HEK293 (cell line): ENCODE data around the gene LBX2.
A peak's percentile ranks its signal among the peaks of the same experiment; 100 is the strongest.

Experiments used
- BCL11A ChIP-seq: fragments of 450-650 bp; formaldehyde crosslinking; IDR thresholded peaks from 2 replicates; pipeline ENCODE4 v1.5.1; 2016; ENCODE audit warnings: low read depth, missing biosample characterization, missing genetic modification characterization
- EGR2 ChIP-seq: fragments of 450-650 bp; formaldehyde crosslinking; IDR thresholded peaks from 2 replicates; pipeline ENCODE4 v1.5.1; 2016; ENCODE audit warnings: low read depth, missing biosample characterization, missing genetic modification characterization
- GLIS1 ChIP-seq: fragments of 450-650 bp; formaldehyde crosslinking; IDR thresholded peaks from 2 replicates; pipeline ENCODE4 v1.5.1; 2016; ENCODE audit warnings: missing biosample characterization, missing genetic modification characterization
- WT1 ChIP-seq: fragments of 450-650 bp; formaldehyde crosslinking; IDR thresholded peaks from 2 replicates; pipeline ENCODE4 v1.5.1; 2016; ENCODE audit warnings: missing biosample characterization, missing genetic modification characterization
- ZBTB1 ChIP-seq: fragments of 450-650 bp; formaldehyde crosslinking; IDR thresholded peaks from 2 replicates; pipeline ENCODE4 v1.5.1; 2016; ENCODE audit warnings: missing biosample characterization, missing genetic modification characterization
- ZBTB17 ChIP-seq: fragments of 450-650 bp; formaldehyde crosslinking; IDR thresholded peaks from 2 replicates; pipeline ENCODE4 v1.5.1; 2016; ENCODE audit warnings: missing biosample characterization, missing genetic modification characterization
- ZBTB20 ChIP-seq: fragments of 450-650 bp; formaldehyde crosslinking; IDR thresholded peaks from 2 replicates; pipeline ENCODE4 v1.5.1; 2016; ENCODE audit warnings: missing biosample characterization, missing genetic modification characterization
- ZBTB48 ChIP-seq: fragments of 450-650 bp; formaldehyde crosslinking; IDR thresholded peaks from 2 replicates; pipeline ENCODE4 v1.5.1; 2016; ENCODE audit warnings: missing biosample characterization, missing genetic modification characterization
- ZNF10 ChIP-seq: fragments of 450-650 bp; formaldehyde crosslinking; IDR thresholded peaks from 2 replicates; pipeline ENCODE4 v1.5.1; 2017; ENCODE audit warnings: missing biosample characterization, missing genetic modification characterization
- ZNF112 ChIP-seq: fragments of 450-650 bp; formaldehyde crosslinking; IDR thresholded peaks from 2 replicates; pipeline ENCODE4 v1.5.0; 2017; ENCODE audit warnings: missing biosample characterization, missing genetic modification characterization
- ZNF157 ChIP-seq: fragments of 450-650 bp; formaldehyde crosslinking; IDR thresholded peaks from 2 replicates; pipeline ENCODE4 v1.5.1; 2016; ENCODE audit warnings: missing biosample characterization, missing genetic modification characterization
- ZNF223 ChIP-seq: fragments of 450-650 bp; formaldehyde crosslinking; IDR thresholded peaks from 2 replicates; pipeline ENCODE4 v1.5.1; 2016; ENCODE audit warnings: missing biosample characterization, missing genetic modification characterization
- ZNF23 ChIP-seq: fragments of 450-650 bp; formaldehyde crosslinking; IDR thresholded peaks from 2 replicates; pipeline ENCODE4 v1.5.1; 2016; ENCODE audit warnings: missing biosample characterization, missing genetic modification characterization, borderline replicate concordance
- ZNF24 ChIP-seq: fragments of 450-650 bp; formaldehyde crosslinking; IDR thresholded peaks from 2 replicates; pipeline ENCODE4 v1.5.1; 2016; ENCODE audit warnings: missing biosample characterization, missing genetic modification characterization
- ZNF266 ChIP-seq: fragments of 450-650 bp; formaldehyde crosslinking; IDR thresholded peaks from 2 replicates; pipeline ENCODE4 v1.5.1; 2016; ENCODE audit warnings: missing biosample characterization, missing genetic modification characterization, low read depth
- ZNF335 ChIP-seq: fragments of 450-650 bp; formaldehyde crosslinking; conservative IDR thresholded peaks from 2 replicates; pipeline ENCODE4 v1.5.1; 2016; ENCODE audit warnings: missing biosample characterization, missing genetic modification characterization
- ZNF37A ChIP-seq: fragments of 450-650 bp; IDR thresholded peaks from 2 replicates; pipeline ENCODE4 v1.5.1; 2018; ENCODE audit warnings: missing biosample characterization, missing genetic modification characterization
- ZNF416 ChIP-seq: fragments of 450-650 bp; formaldehyde crosslinking; IDR thresholded peaks from 2 replicates; pipeline ENCODE4 v1.5.1; 2016; ENCODE audit warnings: missing biosample characterization, missing genetic modification characterization
- ZNF423 ChIP-seq: fragments of 450-650 bp; formaldehyde crosslinking; IDR thresholded peaks from 2 replicates; pipeline ENCODE4 v1.5.1; 2016; ENCODE audit warnings: missing biosample characterization, missing genetic modification characterization
- ZNF558 ChIP-seq: fragments of 450-650 bp; formaldehyde crosslinking; IDR thresholded peaks from 2 replicates; pipeline ENCODE4 v1.5.1; 2016; ENCODE audit warnings: missing biosample characterization, missing genetic modification characterization
- ZNF623 ChIP-seq: fragments of 450-650 bp; formaldehyde crosslinking; IDR thresholded peaks from 2 replicates; pipeline ENCODE4 v1.5.1; 2016; ENCODE audit warnings: missing biosample characterization, missing genetic modification characterization
- ZNF670 ChIP-seq: fragments of 450-650 bp; formaldehyde crosslinking; IDR thresholded peaks from 2 replicates; pipeline ENCODE4 v1.5.1; 2016; ENCODE audit warnings: missing biosample characterization, missing genetic modification characterization, low read depth
- ZNF677 ChIP-seq: fragments of 450-650 bp; IDR thresholded peaks from 2 replicates; pipeline ENCODE4 v1.5.0; 2018; ENCODE audit warnings: missing biosample characterization, mild to moderate bottlenecking, missing genetic modification characterization, moderate library complexity
- ZNF707 ChIP-seq: fragments of 450-650 bp; formaldehyde crosslinking; IDR thresholded peaks from 2 replicates; pipeline ENCODE4 v1.5.1; 2016; ENCODE audit warnings: missing biosample characterization, missing genetic modification characterization
- ZNF777 ChIP-seq: fragments of 450-650 bp; formaldehyde crosslinking; IDR thresholded peaks from 2 replicates; pipeline ENCODE4 v1.5.1; 2017; ENCODE audit warnings: missing biosample characterization, missing genetic modification characterization, borderline replicate concordance
- ZNF837 ChIP-seq: fragments of 450-650 bp; formaldehyde crosslinking; IDR thresholded peaks from 2 replicates; pipeline ENCODE4 v1.5.1; 2016; ENCODE audit warnings: missing biosample characterization, missing genetic modification characterization
- ZSCAN30 ChIP-seq: fragments of 450-650 bp; IDR thresholded peaks from 2 replicates; pipeline ENCODE4 v1.5.1; 2018; ENCODE audit warnings: missing biosample characterization, mild to moderate bottlenecking, missing genetic modification characterization, moderate library complexity
- TF ChIP-seq, protein P1 (sequence below): fragments of 450-650 bp; formaldehyde crosslinking; IDR thresholded peaks from 2 replicates; pipeline ENCODE4 v1.5.1; 2016; ENCODE audit warnings: missing biosample characterization, missing genetic modification characterization
- TF ChIP-seq, protein P2 (sequence below): fragments of 450-650 bp; formaldehyde crosslinking; IDR thresholded peaks from 2 replicates; pipeline ENCODE4 v1.5.1; 2016; ENCODE audit warnings: missing biosample characterization, missing genetic modification characterization
- TF ChIP-seq, protein P3 (sequence below): fragments of 450-650 bp; formaldehyde crosslinking; IDR thresholded peaks from 2 replicates; pipeline ENCODE4 v1.5.1; 2016; ENCODE audit warnings: missing biosample characterization, missing genetic modification characterization, borderline replicate concordance
- TF ChIP-seq, protein P4 (sequence below): fragments of 450-650 bp; formaldehyde crosslinking; IDR thresholded peaks from 2 replicates; pipeline ENCODE4 v1.5.1; 2017; ENCODE audit warnings: missing biosample characterization, missing genetic modification characterization

The LBX2 gene

DNA sequence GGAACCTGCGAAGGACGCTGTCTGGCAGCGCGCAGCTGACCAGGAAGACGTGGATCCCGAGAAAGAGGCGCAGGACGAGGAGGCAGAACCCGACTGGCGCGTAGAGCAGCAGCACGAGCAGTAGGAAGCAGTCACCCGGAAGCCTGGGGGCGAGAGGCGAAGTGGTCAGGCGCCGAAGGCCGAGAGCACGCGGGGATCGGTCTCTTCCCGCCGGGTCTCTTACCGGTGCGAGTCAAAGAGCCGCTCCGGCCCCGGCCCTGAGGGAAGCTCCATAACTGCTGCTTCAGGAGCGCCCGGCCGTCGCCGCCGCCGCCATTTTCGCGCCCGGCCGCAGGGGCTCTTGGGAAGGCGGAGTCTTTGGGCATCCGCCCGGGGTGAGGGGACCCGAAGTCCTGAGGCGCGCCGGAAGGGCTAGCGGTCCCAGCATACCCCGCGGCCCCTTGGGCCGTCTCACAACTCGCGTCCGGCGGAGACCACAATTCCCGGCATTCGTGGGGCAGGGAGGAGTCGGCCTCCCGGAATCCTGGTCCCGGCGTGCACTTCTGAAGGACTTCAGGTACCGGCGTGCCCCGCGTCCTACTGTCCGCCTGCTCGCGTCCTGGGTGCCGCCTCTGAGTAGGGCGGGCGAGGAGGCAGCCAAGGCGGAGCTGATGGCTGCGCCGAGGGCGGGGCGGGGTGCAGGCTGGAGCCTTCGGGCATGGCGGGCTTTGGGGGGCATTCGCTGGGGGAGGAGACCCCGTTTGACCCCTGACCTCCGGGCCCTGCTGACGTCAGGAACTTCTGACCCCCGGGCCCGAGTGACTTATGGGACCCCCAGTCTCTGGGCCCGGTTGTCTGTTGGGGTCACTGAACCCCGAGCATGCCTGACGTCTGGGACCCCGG is 30.2 kb upstream of the LBX2 start, which contains the start of the genes AUP1 and HTRA2 (continued):
- TF ChIP-seq, protein P1, sequence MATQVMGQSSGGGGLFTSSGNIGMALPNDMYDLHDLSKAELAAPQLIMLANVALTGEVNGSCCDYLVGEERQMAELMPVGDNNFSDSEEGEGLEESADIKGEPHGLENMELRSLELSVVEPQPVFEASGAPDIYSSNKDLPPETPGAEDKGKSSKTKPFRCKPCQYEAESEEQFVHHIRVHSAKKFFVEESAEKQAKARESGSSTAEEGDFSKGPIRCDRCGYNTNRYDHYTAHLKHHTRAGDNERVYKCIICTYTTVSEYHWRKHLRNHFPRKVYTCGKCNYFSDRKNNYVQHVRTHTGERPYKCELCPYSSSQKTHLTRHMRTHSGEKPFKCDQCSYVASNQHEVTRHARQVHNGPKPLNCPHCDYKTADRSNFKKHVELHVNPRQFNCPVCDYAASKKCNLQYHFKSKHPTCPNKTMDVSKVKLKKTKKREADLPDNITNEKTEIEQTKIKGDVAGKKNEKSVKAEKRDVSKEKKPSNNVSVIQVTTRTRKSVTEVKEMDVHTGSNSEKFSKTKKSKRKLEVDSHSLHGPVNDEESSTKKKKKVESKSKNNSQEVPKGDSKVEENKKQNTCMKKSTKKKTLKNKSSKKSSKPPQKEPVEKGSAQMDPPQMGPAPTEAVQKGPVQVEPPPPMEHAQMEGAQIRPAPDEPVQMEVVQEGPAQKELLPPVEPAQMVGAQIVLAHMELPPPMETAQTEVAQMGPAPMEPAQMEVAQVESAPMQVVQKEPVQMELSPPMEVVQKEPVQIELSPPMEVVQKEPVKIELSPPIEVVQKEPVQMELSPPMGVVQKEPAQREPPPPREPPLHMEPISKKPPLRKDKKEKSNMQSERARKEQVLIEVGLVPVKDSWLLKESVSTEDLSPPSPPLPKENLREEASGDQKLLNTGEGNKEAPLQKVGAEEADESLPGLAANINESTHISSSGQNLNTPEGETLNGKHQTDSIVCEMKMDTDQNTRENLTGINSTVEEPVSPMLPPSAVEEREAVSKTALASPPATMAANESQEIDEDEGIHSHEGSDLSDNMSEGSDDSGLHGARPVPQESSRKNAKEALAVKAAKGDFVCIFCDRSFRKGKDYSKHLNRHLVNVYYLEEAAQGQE (tag by site-specific recombination), result no peak
- no peak for TF ChIP-seq ZBTB1 (tag by site-specific recombination)
- peak; percentile 64 for TF ChIP-seq WT1 (tag by site-specific recombination)
- TF ChIP-seq ZBTB20 (tag by site-specific recombination), result peak; percentile 84; the same call in 1 of the 2 replicates
- no peak for TF ChIP-seq ZNF837
- TF ChIP-seq, protein P2, sequence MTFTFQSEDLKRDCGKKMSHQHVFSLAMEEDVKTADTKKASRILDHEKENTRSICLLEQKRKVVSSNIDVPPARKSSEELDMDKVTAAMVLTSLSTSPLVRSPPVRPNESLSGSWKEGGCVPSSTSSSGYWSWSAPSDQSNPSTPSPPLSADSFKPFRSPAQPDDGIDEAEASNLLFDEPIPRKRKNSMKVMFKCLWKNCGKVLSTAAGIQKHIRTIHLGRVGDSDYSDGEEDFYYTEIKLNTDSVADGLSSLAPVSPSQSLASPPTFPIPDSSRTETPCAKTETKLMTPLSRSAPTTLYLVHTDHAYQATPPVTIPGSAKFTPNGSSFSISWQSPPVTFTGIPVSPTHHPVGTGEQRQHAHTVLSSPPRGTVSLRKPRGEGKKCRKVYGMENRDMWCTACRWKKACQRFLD (tag by site-specific recombination), result no peak
- no peak for TF ChIP-seq ZNF223 (tag by site-specific recombination)
- TF ChIP-seq BCL11A (tag by site-specific recombination), result peak; percentile 42; the same call in 1 of the 2 replicates
- TF ChIP-seq ZNF416 (tag by site-specific recombination), result no peak
- no peak for TF ChIP-seq ZNF24 (tag by site-specific recombination)
- no peak for TF ChIP-seq EGR2 (tag by site-specific recombination)
- TF ChIP-seq ZNF558 (tag by site-specific recombination), result no peak
- TF ChIP-seq ZNF10 (tag by site-specific recombination), result no peak
- TF ChIP-seq, protein P3, sequence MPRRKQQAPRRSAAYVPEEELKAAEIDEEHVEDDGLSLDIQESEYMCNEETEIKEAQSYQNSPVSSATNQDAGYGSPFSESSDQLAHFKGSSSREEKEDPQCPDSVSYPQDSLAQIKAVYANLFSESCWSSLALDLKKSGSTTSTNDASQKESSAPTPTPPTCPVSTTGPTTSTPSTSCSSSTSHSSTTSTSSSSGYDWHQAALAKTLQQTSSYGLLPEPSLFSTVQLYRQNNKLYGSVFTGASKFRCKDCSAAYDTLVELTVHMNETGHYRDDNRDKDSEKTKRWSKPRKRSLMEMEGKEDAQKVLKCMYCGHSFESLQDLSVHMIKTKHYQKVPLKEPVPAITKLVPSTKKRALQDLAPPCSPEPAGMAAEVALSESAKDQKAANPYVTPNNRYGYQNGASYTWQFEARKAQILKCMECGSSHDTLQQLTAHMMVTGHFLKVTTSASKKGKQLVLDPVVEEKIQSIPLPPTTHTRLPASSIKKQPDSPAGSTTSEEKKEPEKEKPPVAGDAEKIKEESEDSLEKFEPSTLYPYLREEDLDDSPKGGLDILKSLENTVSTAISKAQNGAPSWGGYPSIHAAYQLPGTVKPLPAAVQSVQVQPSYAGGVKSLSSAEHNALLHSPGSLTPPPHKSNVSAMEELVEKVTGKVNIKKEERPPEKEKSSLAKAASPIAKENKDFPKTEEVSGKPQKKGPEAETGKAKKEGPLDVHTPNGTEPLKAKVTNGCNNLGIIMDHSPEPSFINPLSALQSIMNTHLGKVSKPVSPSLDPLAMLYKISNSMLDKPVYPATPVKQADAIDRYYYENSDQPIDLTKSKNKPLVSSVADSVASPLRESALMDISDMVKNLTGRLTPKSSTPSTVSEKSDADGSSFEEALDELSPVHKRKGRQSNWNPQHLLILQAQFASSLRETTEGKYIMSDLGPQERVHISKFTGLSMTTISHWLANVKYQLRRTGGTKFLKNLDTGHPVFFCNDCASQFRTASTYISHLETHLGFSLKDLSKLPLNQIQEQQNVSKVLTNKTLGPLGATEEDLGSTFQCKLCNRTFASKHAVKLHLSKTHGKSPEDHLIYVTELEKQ (tag by site-specific recombination), result no peak
- peak; percentile 53 for TF ChIP-seq GLIS1
- TF ChIP-seq ZNF707 (tag by site-specific recombination), result no peak
- 0 out of 2 replicates have a peak, but pooled peaks have one; percentile 5 for TF ChIP-seq ZBTB48 (tag by site-specific recombination)
- TF ChIP-seq ZNF37A (tag by site-specific recombination), result no peak
- TF ChIP-seq ZSCAN30 (tag by site-specific recombination), result peak; percentile 38; the same call in 1 of the 2 replicates
- 0 out of 2 replicates have a peak, but pooled peaks have one; percentile 16 for TF ChIP-seq ZNF777
- 0 out of 2 replicates have a peak, but pooled peaks have one; percentile 20 for TF ChIP-seq ZNF423 (tag by site-specific recombination)
- no peak for TF ChIP-seq ZNF266 (tag by site-specific recombination)
- peak; percentile 88 for TF ChIP-seq ZBTB17 (tag by site-specific recombination)
- TF ChIP-seq ZNF157, result no peak
- TF ChIP-seq, protein P4, sequence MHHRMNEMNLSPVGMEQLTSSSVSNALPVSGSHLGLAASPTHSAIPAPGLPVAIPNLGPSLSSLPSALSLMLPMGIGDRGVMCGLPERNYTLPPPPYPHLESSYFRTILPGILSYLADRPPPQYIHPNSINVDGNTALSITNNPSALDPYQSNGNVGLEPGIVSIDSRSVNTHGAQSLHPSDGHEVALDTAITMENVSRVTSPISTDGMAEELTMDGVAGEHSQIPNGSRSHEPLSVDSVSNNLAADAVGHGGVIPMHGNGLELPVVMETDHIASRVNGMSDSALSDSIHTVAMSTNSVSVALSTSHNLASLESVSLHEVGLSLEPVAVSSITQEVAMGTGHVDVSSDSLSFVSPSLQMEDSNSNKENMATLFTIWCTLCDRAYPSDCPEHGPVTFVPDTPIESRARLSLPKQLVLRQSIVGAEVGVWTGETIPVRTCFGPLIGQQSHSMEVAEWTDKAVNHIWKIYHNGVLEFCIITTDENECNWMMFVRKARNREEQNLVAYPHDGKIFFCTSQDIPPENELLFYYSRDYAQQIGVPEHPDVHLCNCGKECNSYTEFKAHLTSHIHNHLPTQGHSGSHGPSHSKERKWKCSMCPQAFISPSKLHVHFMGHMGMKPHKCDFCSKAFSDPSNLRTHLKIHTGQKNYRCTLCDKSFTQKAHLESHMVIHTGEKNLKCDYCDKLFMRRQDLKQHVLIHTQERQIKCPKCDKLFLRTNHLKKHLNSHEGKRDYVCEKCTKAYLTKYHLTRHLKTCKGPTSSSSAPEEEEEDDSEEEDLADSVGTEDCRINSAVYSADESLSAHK (tag by site-specific recombination), result no peak
- TF ChIP-seq ZNF335 (tag by site-specific recombination), result peak; percentile 88
- TF ChIP-seq ZNF23, result no peak
- TF ChIP-seq ZNF112 (tag by site-specific recombination), result no peak
- TF ChIP-seq ZNF677, result no peak
- TF ChIP-seq ZNF623 (tag by site-specific recombination), result no peak
- no peak for TF ChIP-seq ZNF670 (tag by site-specific recombination)
